GM12891 (cell line): Measurements from ENCODE around the gene FSD1.

ENCODE experiments used
- PAX5 ChIP-seq: IDR thresholded peaks from 2 replicates; pipeline ENCODE4 v1.6.1; 2011; ENCODE audit warnings: low read length, moderate library complexity, mild to moderate bottlenecking; ENCODE audit not compliant: insufficient read depth, severe bottlenecking
- POLR2A ChIP-seq: IDR thresholded peaks from 2 replicates; pipeline ENCODE4 v1.6.1; 2011; ENCODE audit warnings: low read depth, low read length, control low read depth
- POLR2AphosphoS5 ChIP-seq: IDR thresholded peaks from 2 replicates; pipeline ENCODE4 v1.6.1; 2011; ENCODE audit warnings: low read depth, low read length, control low read depth
- POU2F2 ChIP-seq: IDR thresholded peaks from 2 replicates; pipeline ENCODE4 v1.6.1; 2011; ENCODE audit warnings: low read depth, mild to moderate bottlenecking, control low read depth, low read length, moderate library complexity
- SPI1 ChIP-seq: IDR thresholded peaks from 2 replicates; pipeline ENCODE4 v1.6.1; 2011; ENCODE audit warnings: low read depth, low read length, control low read depth
- TAF1 ChIP-seq: IDR thresholded peaks from 2 replicates; pipeline ENCODE4 v1.6.1; 2011; ENCODE audit warnings: low read depth, low read length, control low read depth

- TF ChIP-seq POLR2AphosphoS5 (no peak), POLR2A (no peak), TAF1 (no peak), SPI1 (no peak), POU2F2 (no peak), PAX5 (no peak)
Measured at GRCh38 chr19:4264812-4265211, 39.6 kb upstream of the FSD1 start.
